HG03159 (cell line): ENCODE measurements around the gene POLR2L.
A peak's percentile ranks its signal among the peaks of the same experiment; 100 is the strongest.

Experiments
- ATAC-seq: cut with Tn5 transposase; IDR thresholded peaks from one replicate; pipeline ENCODE4 v1.9.1; 2021; ENCODE audit warnings: mild to moderate bottlenecking, moderate library complexity; ENCODE audit not compliant: unreplicated experiment

POLR2L gene

DNA sequence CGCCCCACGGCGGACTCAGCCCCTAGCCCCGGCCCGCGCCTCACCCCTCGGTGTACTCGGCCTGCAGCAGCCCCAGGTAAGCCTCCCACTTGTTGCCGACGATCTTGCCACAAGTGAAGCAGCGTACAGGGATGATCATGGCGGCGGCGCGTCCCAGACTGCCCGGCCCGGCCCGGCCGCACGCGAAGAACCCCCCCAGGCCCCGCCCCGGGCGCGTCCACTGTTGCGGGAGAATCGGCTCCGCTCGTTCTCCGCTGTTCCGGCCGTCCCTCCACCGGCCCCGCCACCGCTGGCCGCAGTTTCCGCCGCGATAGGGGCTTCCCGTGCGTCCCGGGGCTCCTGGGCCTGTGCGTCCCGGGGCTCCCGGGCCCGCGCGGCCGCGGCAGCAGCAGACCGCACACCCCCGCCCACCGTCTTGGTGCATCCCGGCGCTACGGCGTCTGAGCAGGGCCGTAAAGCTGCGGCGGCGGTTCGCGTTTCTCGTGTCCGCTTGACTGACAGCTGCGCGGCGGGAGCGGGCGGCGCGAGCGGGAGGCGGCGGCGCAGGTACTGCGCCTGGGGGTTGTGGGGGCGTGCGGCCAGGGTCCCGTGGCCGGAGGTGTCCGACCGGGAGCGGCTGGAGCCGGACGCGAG is at the start of gene POLR2L, which contains the start of gene TSPAN4:
POLR2L (minus strand) TSS at position 160 of the 633 bp plus-strand sequence; CDS start at position 139, 21 bp downstream.
TSPAN4 (plus strand) TSS at position 483 of the 633 bp plus-strand sequence. CDS start 7,453 bp downstream, outside the sequence.
- peak; percentile 65 for ATAC-seq

DNA sequence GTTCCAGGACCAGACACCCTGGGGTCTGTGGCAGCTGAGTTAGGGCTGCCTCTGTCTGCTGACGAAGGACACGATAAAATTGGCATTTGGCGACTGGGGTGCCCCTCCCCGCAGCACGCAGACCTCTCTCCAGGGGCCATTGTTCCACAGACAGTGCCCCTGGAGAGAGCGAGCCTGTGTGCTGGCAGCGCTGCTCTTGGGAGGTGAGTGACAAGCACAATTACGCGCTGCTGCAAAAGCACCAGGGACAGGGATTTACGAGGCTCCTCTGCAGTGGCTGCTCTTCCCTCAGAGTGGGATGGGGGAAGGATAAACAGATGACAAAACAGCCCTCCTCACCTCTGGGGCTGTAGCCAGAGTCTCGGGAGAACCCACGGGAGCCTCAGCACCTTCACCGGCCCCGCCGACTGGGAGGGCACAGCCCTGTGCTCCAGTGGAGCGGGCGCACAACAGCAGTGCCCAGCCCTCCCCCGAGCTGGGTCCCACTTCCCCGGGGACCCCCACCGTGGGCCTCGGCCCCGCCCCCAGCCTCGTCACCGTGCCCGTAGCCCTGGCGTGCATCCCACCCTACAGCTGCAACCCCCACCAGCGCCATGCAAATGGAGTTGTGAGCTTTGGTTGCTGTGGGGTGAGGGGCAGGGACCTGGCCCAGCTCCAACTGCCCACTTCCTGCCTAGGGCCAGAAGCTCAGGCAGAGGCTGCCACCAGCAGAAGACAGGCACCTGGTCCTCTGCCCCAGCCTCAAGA is 48.6 kb upstream of the POLR2L start:
- no peak for ATAC-seq

DNA sequence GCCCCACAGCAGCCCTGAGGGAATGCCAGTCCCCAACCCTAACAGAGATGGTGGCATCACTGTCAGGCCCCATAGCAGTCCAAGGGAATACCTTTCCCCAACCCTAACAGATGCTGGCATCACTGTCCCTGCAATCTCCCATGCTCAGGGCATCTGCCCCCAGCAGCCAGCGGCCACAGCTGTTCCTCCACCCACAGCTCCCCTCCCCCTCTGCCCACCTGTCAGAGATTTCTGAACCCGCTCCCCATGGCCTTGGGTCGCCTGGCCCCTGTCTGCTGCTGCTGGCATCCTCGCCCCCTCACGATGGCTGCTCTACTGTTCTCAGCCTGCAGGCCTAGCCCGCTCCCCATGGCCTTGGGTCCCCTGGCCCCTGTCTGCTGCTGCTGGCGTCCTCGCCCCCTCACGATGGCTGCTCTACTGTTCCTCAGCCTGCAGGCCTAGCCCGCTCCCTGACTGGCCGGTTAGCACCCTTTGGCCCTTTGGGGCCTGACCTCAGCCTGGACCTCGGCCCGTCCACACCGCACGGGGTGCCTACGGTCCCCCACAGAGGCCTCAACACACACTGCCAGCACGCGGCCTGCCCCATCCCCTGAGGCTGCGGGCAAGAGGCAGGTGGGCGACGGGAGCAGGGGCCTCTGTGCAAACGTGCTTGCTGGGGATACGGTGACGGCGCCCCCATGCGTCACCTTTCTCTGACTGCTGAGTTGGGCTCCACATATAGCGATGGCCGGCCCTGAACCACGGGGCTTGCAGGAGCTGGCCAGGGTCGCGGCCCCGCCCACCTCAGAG is 47.6 kb upstream of the POLR2L start:
- no peak for ATAC-seq

DNA sequence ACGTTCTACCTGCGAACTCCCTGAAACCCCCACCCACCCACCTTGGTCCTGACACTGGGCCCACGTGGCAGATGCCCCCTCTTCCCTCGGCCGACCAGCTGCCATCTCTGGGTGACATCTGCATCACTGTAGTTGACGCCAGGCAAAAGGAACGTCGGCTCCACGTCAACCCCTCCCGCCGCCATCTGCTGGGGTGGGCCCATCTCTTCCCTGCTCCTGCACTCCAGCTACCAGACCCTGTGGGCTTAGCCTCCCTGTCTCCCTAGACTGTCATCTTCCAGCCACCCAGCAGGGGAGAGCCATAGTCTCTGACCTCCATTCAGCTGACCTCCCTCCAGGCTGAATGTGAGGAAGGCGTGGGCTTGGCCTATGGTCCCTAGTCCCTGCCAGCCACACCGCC is 46.9 kb upstream of the POLR2L start:
- no peak for ATAC-seq

DNA sequence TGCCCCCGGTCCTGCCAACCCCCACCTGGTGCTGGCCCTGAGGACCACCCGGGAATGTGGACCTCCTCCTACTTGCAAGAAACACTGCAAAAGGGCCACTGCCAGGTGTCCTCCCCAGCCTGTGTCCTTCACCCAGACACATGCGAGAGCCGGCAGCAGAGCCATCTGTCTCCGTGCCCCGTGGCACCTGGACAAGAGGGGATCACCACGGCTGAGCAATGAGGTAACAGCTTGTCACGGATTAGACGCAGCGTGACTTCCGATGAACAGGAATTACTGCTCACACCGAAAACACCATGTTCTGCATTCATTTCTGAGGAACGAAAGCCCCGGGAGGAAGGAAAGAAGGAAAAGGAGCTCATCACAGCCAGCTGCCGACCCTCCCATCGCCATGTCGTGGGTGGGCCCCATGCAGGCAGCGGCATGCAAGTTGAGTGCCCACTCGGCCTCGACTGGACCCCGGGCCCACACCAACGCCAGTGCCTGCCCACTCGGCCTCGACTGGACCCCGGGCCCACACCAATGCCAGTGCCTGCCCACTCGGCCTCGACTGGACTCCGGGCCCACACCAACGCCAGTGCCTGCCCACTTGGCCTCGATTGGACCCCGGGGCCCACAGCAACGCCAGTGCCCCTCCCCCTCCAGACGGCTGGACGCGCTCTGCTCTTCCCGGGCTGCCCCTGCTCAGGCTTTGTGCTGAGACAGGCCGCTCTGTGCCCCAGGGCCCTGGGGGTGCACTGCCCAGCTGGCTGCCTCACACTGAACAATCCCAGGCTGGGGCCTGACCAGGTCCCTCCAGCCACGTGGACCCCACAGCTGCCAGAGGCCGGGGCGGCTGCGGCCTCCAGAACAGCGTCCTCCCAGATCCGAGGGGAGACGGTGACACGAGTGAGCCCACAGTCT is 46.2 kb upstream of the POLR2L start:
- ATAC-seq, result no peak

DNA sequence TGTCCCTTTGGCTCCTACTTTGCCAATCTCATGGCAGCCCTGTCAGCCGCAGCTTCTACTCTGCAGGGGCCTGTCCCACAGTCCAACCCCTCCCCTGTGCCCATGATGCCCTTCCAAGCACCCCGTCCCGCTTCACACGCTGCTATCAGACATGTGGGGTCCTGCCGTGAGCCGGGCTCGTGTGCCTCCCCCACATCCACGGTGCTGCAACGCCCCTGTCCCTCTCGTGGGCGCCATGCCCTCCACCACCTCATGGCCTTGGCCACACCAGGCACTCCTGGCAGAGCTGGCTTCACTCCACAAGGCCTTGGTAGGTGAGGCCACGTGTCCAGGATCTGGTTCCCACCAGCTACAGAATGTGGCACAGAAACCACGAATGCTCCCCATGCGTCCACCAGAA is 45.3 kb upstream of the POLR2L start:
- ATAC-seq, result no peak

DNA sequence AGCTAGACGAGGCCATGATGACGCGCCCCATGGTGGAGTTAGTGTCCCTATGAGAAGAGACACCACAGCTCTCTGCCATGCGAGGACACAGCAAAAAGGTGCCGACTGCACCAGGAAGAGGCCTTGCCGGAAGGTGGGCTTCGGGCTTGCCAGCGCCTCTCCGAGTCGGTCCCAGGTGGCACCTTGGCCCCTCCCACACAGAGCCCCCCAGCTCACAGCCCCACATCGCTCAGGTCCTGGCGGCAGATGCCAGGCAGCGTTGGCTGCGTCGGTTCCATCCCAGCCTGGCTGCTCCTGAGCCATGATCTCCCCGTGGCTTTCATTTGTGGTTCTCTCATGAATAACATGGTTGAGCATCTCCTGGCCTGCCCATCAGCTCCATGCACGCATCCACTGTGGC is 44.2 kb upstream of the POLR2L start:
- no peak for ATAC-seq

DNA sequence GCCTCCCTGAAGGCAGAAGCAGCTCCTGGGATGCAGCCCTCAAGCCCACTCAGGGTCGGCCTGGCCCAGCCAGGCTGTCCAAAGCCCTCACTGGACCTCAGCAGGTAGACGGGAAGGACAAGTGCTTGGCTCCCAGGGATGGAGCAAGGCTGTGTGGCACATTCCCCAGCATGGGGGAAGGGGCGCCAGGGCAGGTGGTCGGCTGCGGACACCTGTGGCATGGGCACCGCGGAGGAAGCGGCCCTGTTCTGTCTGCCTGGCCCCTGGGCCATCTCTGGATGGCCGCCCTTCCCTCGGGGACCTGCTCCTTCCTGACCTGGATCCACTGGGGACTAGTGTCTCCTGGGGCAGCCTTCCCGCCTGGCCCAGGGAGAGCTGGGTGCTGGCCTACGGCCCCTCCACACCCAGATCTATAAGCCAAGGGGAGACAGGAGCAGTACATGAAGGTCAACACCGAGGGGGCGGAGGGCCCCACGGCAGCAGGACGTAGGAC is 42.3 kb upstream of the POLR2L start:
- no peak for ATAC-seq

DNA sequence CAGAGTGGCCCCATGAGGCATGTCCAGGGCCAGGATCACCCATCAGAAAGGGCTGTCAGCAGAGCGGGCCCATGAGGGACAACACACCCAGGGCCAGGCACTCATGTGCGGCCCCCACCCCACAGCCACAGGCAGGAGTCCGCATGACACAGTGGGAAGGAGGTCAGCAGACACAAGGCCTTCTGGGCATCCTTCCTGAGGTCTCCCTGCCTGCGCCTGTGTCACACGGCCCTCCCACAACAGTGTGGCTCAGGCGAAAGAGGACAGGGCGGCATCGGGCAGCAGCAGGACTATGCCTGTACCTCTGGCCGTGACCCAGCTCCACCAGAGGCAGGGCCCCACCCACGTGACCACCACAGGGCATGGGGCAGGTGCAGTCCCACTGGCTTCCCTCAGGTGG is 41.2 kb upstream of the POLR2L start:
- no peak for ATAC-seq

DNA sequence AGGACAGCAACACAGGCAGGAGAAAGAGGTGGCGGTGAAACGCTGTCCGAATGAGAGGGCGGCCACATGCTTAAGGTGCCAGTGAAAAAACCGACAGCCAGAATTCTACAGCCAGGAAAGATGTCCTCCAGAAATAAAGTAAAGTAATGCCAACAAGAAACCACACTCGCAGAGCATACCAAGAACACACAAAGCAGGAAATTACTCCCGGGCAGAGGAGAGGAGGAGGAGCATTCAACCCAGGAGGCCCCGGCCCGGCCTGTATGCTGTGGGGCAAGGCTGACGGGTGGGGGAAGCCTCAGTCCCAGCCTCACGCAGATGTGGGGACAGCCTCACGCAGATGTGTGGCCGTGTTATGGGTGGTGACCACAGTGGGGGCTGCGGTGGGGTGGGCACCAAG is 40.3 kb upstream of the POLR2L start:
- ATAC-seq, result no peak

DNA sequence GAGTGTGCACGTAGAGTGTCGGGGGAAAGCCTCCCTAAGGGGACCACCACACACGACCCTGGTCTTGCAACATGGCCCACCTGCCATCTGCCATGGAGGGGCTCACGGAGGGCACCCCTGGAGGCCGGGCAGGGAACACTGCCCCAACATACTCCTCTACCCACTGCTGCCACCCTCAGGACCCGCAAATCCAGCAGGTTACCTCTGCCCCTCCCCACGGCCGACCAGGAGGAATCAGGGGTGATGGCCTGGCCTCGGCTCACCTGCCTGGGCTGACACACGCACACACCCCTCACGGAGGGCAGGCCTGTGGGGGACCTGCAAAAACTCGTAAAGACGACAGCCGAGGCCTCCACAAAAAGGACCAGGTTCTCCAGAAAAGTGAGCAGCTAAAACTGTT is 38.1 kb upstream of the POLR2L start:
- ATAC-seq, result no peak

DNA sequence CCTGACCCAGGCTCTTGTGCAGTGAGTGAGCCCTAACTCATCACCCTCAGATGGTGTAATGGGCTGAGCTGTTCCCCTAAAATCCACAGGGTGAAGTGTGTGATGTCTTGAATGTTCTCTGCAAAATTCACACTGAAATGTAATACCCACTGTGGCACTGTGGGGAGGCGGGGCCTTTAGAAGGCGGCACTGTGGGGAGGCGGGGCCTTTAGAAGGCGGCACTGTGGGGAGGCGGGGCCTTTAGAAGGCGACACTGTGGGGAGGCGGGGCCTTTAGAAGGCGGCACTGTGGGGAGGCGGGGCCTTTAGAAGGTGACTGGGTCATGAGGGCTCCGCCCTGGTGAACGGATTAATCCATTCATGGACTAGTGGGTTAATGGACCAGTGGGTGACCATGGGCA is 35.2 kb upstream of the POLR2L start:
- ATAC-seq, result no peak

DNA sequence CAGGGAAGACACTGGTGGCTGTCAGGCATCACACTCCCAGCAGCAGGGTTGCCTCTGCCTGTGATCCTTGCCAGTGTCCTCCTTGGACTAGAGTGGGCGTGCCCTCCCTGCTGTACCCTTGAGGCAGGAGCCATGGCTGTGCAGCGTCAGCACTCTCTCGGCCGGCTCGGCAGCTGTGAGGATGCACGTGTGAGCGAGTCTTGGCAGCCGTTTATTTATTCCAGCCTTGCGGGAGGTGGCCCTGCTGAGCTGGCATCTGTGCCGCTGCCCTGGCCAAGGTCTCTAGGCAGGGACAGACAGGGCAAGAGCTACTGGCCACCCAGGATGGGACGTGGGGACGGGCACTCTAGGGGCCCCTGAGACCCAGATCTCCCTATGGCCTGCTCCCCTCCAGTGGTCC is 34.2 kb upstream of the POLR2L start:
- ATAC-seq, result no peak

DNA sequence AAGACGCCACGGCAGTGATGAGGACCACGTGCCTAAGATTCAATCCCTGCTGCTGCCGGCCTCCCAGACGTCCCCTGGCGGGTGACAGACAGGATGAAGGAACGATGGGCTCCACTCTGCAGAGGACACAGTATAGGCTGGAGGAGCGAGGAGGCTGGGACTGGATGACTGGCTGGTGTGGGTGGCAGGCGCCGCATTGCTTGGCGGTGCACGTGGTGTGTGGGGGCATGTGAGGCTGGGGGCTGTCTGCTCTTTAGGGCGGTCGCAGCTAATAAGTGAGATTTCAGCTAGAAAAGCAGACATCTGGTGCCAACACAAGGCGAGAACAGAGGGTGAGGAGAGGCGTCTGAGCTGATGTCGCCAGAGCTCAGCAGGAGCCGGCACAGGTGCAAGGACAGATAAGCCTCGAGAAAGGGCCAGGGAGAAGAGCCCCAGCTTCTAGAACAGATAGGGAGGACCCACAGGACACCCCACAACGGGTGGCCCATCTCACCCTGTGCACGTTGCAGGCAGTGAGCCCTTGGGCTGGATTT is 33.5 kb upstream of the POLR2L start:
- ATAC-seq, result no peak

DNA sequence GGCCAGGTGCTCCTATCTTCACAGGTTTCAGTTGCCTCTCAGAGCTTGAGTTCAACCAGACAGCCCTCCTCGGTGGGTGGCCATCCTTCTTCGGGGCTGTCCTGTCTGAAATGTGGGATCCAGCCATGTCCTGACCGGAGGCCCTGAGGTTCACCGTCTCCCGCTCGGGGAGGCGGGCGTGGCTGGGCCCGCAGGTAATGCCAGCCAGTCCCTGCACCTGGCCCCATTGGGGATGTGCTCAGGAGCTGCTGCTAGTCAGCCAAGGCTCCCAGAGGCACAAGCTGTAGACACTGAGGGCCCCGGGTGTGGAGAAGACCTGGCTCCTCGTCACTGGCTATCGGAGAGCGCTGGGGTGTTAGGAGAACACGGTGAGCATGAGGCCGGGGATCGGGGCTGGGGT is 32.9 kb upstream of the POLR2L start:
- ATAC-seq, result no peak

DNA sequence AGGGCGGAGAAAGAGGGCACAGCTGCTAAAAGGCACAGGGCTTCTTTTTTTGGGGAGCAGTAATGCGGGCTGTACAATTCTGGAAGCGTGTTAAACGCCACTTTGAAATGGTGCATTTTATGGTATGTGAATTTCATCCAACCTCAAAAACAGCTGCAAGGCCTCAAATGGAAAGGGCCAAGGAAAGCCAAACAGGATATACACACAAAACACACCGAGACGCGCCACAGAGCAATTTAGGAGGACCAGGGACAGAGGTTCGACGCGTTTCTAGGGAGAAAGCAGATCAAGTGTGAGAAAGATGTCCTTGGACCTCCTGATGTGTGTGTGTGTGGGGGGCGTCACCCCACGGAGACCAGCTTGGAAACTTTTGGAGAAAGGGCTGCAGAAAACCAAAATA is 31.4 kb upstream of the POLR2L start:
- no peak for ATAC-seq

DNA sequence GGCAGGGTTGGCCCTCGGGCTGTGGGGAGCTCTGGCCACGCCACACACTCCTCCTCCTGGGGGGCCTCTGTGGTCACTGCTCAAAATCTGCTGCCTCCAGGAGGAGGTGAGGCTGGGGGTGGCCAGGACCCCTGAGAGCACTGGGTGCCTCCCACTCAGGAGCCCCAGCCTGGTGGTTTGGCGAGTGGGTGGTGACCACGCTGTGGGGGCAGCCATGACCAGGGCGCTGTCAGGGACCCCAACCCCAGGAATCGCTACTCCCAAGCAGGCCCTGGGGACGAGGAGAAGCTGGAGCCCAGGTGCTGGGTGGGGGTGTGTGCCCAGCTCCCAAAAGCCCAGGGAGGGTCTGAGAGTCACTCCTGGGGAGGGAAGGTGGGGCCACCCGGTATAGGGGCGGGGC is 30.5 kb upstream of the POLR2L start:
- no peak for ATAC-seq

DNA sequence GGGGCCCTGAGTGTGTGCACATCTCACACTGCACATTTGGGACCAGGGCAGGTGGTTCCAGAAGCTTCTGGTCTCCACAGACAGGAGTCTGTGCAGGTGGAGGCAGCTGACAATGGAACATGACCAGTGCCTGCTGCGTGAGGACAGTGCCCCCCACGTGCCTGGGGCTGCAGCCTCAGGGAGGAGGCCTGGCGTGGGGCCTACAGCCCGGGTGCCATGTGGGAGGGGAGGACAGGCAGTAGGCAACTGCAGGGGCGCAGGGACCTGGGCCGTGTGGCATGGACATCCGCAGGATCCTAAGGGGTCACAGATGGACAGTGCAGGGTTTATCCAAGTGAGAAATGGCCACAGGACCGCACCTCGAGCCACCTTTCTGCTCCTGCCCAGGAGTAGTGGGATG is 29.1 kb upstream of the POLR2L start:
- no peak for ATAC-seq

DNA sequence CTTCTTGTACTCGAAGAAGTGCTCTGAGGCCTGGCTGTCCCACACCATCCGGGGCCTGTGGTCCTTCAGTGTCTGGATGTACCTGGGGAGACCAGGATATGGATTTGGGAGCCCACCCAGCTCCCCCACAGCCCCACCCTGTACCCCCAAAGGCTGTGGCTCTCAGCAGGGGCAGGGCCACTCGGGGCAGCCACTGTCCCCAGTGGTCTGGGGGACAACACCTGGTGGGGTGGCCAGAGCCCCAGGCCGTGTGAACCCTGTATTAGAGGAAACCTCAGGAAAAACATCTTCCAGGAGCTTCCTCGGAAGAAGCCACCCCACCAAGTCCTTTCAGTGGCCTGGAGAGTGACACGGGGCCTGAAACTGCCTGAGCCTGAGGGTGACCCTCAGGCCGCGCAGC is 28.1 kb upstream of the POLR2L start:
- no peak for ATAC-seq

DNA sequence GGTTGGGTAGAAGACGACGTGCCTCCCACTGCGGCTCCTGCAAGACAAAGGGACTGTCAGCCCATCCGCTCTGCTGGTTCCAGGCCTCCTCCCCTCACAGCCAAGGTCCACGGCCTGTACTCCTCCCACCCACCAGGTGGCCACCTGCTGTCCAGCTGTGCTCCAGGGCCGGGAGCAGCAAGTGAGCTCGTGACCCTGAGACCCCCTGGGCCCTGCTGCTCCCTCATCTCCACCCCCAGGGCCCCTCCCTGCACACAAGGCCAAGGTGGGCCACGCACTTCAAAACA is 27.7 kb upstream of the POLR2L start:
- no peak for ATAC-seq
